MM.1S (cell line): ENCODE results near the gene GARNL3.

Experiments used
- DNase-seq: peaks from one replicate; pipeline ENCODE4 v3.0.0-alpha.2; 2015
- H2AFZ ChIP-seq: fragments of 300-600 bp; sonication (generic); 2 replicates; pipeline ENCODE4 v1.6.0; 2016; ENCODE audit warnings: antibody characterized with exemption, low read length
- H3F3A ChIP-seq: fragments of 300-600 bp; sonication (generic); 2 replicates; pipeline ENCODE4 v1.6.1; 2016; ENCODE audit warnings: mild to moderate bottlenecking, antibody characterized with exemption, low read length, moderate library complexity, mixed read lengths; ENCODE audit not compliant: insufficient read depth
- H3K27ac ChIP-seq: fragments of 300-600 bp; sonication (generic); 2 replicates; pipeline ENCODE4 v1.5.1; 2016; ENCODE audit warnings: mild to moderate bottlenecking, low read length
- H3K27me3 ChIP-seq: fragments of 300-600 bp; sonication (generic); replicated peaks from 2 replicates; pipeline ENCODE4 v1.6.0; 2016; ENCODE audit warnings: low read length; ENCODE audit not compliant: insufficient read depth
- H3K36me3 ChIP-seq: fragments of 300-600 bp; sonication (generic); replicated peaks from 2 replicates; pipeline ENCODE4 v1.6.1; 2016; ENCODE audit warnings: mild to moderate bottlenecking, low read length, mixed read lengths; ENCODE audit not compliant: insufficient read depth
- H3K4me1 ChIP-seq: fragments of 300-600 bp; sonication (generic); 2 replicates; pipeline ENCODE4 v1.6.1; 2016; ENCODE audit warnings: low read length, mixed read lengths
- H3K4me2 ChIP-seq: fragments of 300-600 bp; sonication (generic); 2 replicates; pipeline ENCODE4 v1.6.0; 2016; ENCODE audit warnings: low read depth, low read length
- H3K4me3 ChIP-seq: fragments of 300-600 bp; sonication (generic); 2 replicates; pipeline ENCODE4 v1.5.1; 2016; ENCODE audit warnings: low read length, mixed read lengths
- H3K79me2 ChIP-seq: fragments of 300-600 bp; sonication (generic); 2 replicates; pipeline ENCODE4 v1.6.1; 2016; ENCODE audit warnings: mixed run types, low read length, mixed read lengths
- H3K9ac ChIP-seq: fragments of 300-600 bp; sonication (generic); 2 replicates; pipeline ENCODE4 v1.6.1; 2016; ENCODE audit warnings: low read length, mixed read lengths
- H3K9me2 ChIP-seq: fragments of 300-600 bp; sonication (generic); replicated peaks from 2 replicates; pipeline ENCODE4 v1.6.1; 2016; ENCODE audit warnings: mild to moderate bottlenecking, low read length, mixed read lengths; ENCODE audit not compliant: insufficient read depth
- H3K9me3 ChIP-seq: fragments of 300-600 bp; sonication (generic); replicated peaks from 2 replicates; pipeline ENCODE4 v1.6.1; 2016; ENCODE audit warnings: mild to moderate bottlenecking, low read length, mixed read lengths; ENCODE audit not compliant: insufficient read depth
- H4K20me1 ChIP-seq: fragments of 300-600 bp; sonication (generic); 2 replicates; pipeline ENCODE4 v1.6.1; 2016; ENCODE audit warnings: mild to moderate bottlenecking, low read length, moderate library complexity, mixed read lengths; ENCODE audit not compliant: insufficient read depth
- CTCF ChIP-seq: fragments of 300-600 bp; sonication (generic); IDR thresholded peaks from 2 replicates; pipeline ENCODE4 v1.5.1; 2016; ENCODE audit warnings: antibody characterized with exemption, low read length, mixed read lengths
- EZH2 ChIP-seq: fragments of 300-600 bp; sonication (generic); optimal IDR thresholded peaks from 2 replicates; pipeline ENCODE3; 2017; ENCODE audit warnings: low read depth, mild to moderate bottlenecking, antibody characterized with exemption, low read length, mixed read lengths
- EZH2phosphoT487 ChIP-seq: fragments of 300-600 bp; sonication (generic); IDR thresholded peaks from 2 replicates; pipeline ENCODE4 v1.6.1; 2018; ENCODE audit warnings: antibody characterized with exemption, low read length

Gene GARNL3

GRCh38 chr9:127333221-127334064 is 68.9 kb downstream of the GARNL3 start:
- Histone ChIP-seq H4K20me1 (no peaks in the 10 kb centered on the region), H3F3A (no peaks in the 10 kb centered on the region), H3K36me3 (no peaks in the 10 kb centered on the region), H3K9me3 (no peaks in the 10 kb centered on the region), H3K27me3 (no peaks in the 10 kb centered on the region), H3K4me3 (no peak overlapping the region), H3K9ac (no peak overlapping the region), H3K27ac (no peak overlapping the region), H3K4me1 (no peaks in the 10 kb centered on the region), H2AFZ (no peak overlapping the region), H3K79me2 (no peaks in the 10 kb centered on the region), H3K9me2 (no peaks in the 10 kb centered on the region), H3K4me2 (no peak overlapping the region)
- no peak for TF ChIP-seq CTCF
- TF ChIP-seq EZH2phosphoT487, result no peak
- TF ChIP-seq EZH2, result no peak
- no peak for DNase-seq

- Histone ChIP-seq H3K27me3 (no peaks in the 10 kb centered on the region), H3K27ac (no peak overlapping the region), H3K9me2 (no peaks in the 10 kb centered on the region), H3K36me3 (no peaks in the 10 kb centered on the region), H3K4me3 (no peak overlapping the region), H3K9ac (no peak overlapping the region), H3K4me2 (no peak overlapping the region), H3K9me3 (no peaks in the 10 kb centered on the region), H4K20me1 (no peaks in the 10 kb centered on the region), H3K79me2 (no peaks in the 10 kb centered on the region), H3K4me1 (no peaks in the 10 kb centered on the region), H3F3A (no peaks in the 10 kb centered on the region), H2AFZ (no peak overlapping the region)
- no peak for TF ChIP-seq EZH2phosphoT487
- TF ChIP-seq EZH2, result no peak
- TF ChIP-seq CTCF, result no peak
- no peak for DNase-seq
Measured at GRCh38 chr9:127334725-127335124, 70.2 kb downstream of the GARNL3 start.

- Histone ChIP-seq H3K36me3 (no peaks in the 10 kb centered on the region), H3K4me2 (no peak overlapping the region), H3K27ac (no peak overlapping the region), H3K9me2 (no peaks in the 10 kb centered on the region), H3K9ac (no peak overlapping the region), H3K79me2 (no peaks in the 10 kb centered on the region), H3K4me3 (no peak overlapping the region), H2AFZ (no peak overlapping the region), H3K4me1 (no peaks in the 10 kb centered on the region), H3K9me3 (no peaks in the 10 kb centered on the region), H3F3A (no peaks in the 10 kb centered on the region), H4K20me1 (no peaks in the 10 kb centered on the region), H3K27me3 (no peaks in the 10 kb centered on the region)
- TF ChIP-seq CTCF (no peak), EZH2 (no peak), EZH2phosphoT487 (no peak)
- DNase-seq, result no peak
Measured at GRCh38 chr9:127336086-127336485, 71.5 kb downstream of the GARNL3 start.
